ACHN (cell line): ENCODE results near the gene SYNE4.
A peak's percentile ranks its signal among the peaks of the same experiment; 100 is the strongest.

Experiments
- DNase-seq: peaks from one replicate; pipeline ENCODE4 v3.0.0-alpha.2; 2015
- in situ Hi-C: cut with HindIII; loops from 2 replicates; pipeline ENCODE4 v1.10.0; 2017; ENCODE audit warnings: low sequenced_read_pairs, low pct_ligation_motif_present, low pct_unique_long_range_greater_than_20kb

Gene SYNE4

GRCh38 chr19:36027696-36028095, 19.1 kb upstream of the SYNE4 start:
- no peak for DNase-seq
- in situ Hi-C loops, result no loop called here

GRCh38 chr19:36026091-36026876, 17.7 kb upstream of the SYNE4 start:
- in situ Hi-C loops, result no loop called here
- no peak for DNase-seq

GRCh38 chr19:36025541-36025940, 16.9 kb upstream of the SYNE4 start:
- in situ Hi-C loops, result no loop called here

GRCh38 chr19:36023432-36023831, 14.8 kb upstream of the SYNE4 start:
- DNase-seq, result no peak
- in situ Hi-C loops, result no loop called here

More at GRCh38 chr19:36025541-36025940, 16.9 kb upstream of the SYNE4 start:
- no peak for DNase-seq

- DNase-seq, result no peak
- in situ Hi-C loops, result no loop called here
Measured at GRCh38 chr19:36019061-36019670, 10.6 kb upstream of the SYNE4 start.

GRCh38 chr19:36014012-36014924, 5.7 kb upstream of the SYNE4 start, which contains the start of gene ALKBH6:
Gene ALKBH6 (minus strand): TSS chr19:36014213. CDS start chr19:36013397, 816 bp downstream.
- DNase-seq, result peak; percentile 98
- in situ Hi-C loops, result no loop called here

GRCh38 chr19:36013280-36014011, 4.8 kb upstream of the SYNE4 start:
- DNase-seq, result no peak
- in situ Hi-C loops, result no loop called here

GRCh38 chr19:36010402-36010801, 1.8 kb upstream of the SYNE4 start:
- in situ Hi-C loops, result no loop called here
- no peak for DNase-seq

GRCh38 chr19:36009633-36010379, 1.2 kb upstream of the SYNE4 start:
- no peak for DNase-seq
- in situ Hi-C loops, result no loop called here

GRCh38 chr19:36009220-36009619, 607 bp upstream of the SYNE4 start:
- in situ Hi-C loops, result no loop called here

GRCh38 chr19:36006955-36007354, 1.7 kb downstream of the SYNE4 start:
- DNase-seq, result no peak
- in situ Hi-C loops, result no loop called here

More at GRCh38 chr19:36009220-36009619, 607 bp upstream of the SYNE4 start:
- DNase-seq, result peak; percentile 55

GRCh38 chr19:36003284-36003683, 5.3 kb downstream of the SYNE4 start:
- in situ Hi-C loops, result no loop called here
- no peak for DNase-seq

- DNase-seq, result no peak
- in situ Hi-C loops, result no loop called here
Measured at GRCh38 chr19:36001605-36002004, 7.0 kb downstream of the SYNE4 start.

GRCh38 chr19:35996777-35997176, 11.8 kb downstream of the SYNE4 start:
- in situ Hi-C loops, result no loop called here
- DNase-seq, result no peak

- DNase-seq, result peak; percentile 92
- in situ Hi-C loops, result no loop called here
Measured at GRCh38 chr19:35995048-35995993, 13.3 kb downstream of the SYNE4 start, which contains the start of gene SDHAF1. Gene SDHAF1 (plus strand): TSS chr19:35995188. CDS start chr19:35995275, 87 bp downstream.

- in situ Hi-C loops, result no loop called here
- no peak for DNase-seq
Measured at GRCh38 chr19:35993923-35994598, 14.6 kb downstream of the SYNE4 start.
